HG03108 (cell line): ENCODE data around the gene PDGFB.

Experiments used
- ATAC-seq: cut with Tn5 transposase; IDR thresholded peaks from one replicate; pipeline ENCODE4 v1.9.1; 2021; ENCODE audit warnings: moderate library complexity; ENCODE audit not compliant: unreplicated experiment

PDGFB gene

GRCh38 chr22:39255449-39256185 is 10.8 kb upstream of the PDGFB start:
- ATAC-seq: no peak

- peak; percentile 47 for ATAC-seq
Observed at GRCh38 chr22:39254789-39255298, 10.1 kb upstream of the PDGFB start.

- no peak for ATAC-seq
Observed at GRCh38 chr22:39254122-39254521, 9.3 kb upstream of the PDGFB start.

GRCh38 chr22:39253435-39254070 is 8.8 kb upstream of the PDGFB start:
- ATAC-seq: no peak

GRCh38 chr22:39252461-39253434 is 8.0 kb upstream of the PDGFB start:
- no peak for ATAC-seq

- ATAC-seq: no peak
Observed at GRCh38 chr22:39251762-39252460, 7.1 kb upstream of the PDGFB start.

- ATAC-seq: no peak
Observed at GRCh38 chr22:39250838-39251237, 6.1 kb upstream of the PDGFB start.

GRCh38 chr22:39250131-39250530 is 5.3 kb upstream of the PDGFB start:
- ATAC-seq: no peak

GRCh38 chr22:39249086-39249704 is 4.4 kb upstream of the PDGFB start:
- no peak for ATAC-seq

- ATAC-seq: no peak
Observed at GRCh38 chr22:39248254-39248653, 3.5 kb upstream of the PDGFB start.

- no peak for ATAC-seq
Observed at GRCh38 chr22:39247361-39247760, 2.6 kb upstream of the PDGFB start.

- no peak for ATAC-seq
Observed at GRCh38 chr22:39246690-39247332, 2.0 kb upstream of the PDGFB start.

GRCh38 chr22:39246217-39246616 is 1.4 kb upstream of the PDGFB start:
- no peak for ATAC-seq

- no peak for ATAC-seq
Observed at GRCh38 chr22:39245130-39246039, 603 bp upstream of the PDGFB start.

GRCh38 chr22:39244136-39244495 is 666 bp downstream of the PDGFB start:
- ATAC-seq: no peak

- ATAC-seq: no peak
Observed at GRCh38 chr22:39243439-39244135, 1.2 kb downstream of the PDGFB start.

- ATAC-seq: no peak
Observed at GRCh38 chr22:39242595-39243438, 2.0 kb downstream of the PDGFB start.
